Stimulated activated CD8-positive, alpha-beta memory T cell treated with anti-CD3 and anti-CD28 coated beads, Interleukin-15, amount 100 ng/mL, for 24 hours (primary cell): ENCODE data around the gene TBX21.
A peak's percentile ranks its signal among the peaks of the same experiment; 100 is the strongest.
"Not testable (repeated sequence)": the region's sequence is repeated elsewhere in the genome, so short reads cannot be mapped to it uniquely, and the experiment has no call there.

Experiments
- DNase-seq: peaks from one replicate; pipeline ENCODE4 v3.0.0-alpha.2; 2020; ENCODE audit warnings: low read depth

The TBX21 gene

GRCh38 chr17:47773649-47774048 is 40.6 kb downstream of the TBX21 start:
- not testable (repeated sequence) for DNase-seq

GRCh38 chr17:47774331-47774730 is 41.3 kb downstream of the TBX21 start:
- DNase-seq, result no peak

DNA sequence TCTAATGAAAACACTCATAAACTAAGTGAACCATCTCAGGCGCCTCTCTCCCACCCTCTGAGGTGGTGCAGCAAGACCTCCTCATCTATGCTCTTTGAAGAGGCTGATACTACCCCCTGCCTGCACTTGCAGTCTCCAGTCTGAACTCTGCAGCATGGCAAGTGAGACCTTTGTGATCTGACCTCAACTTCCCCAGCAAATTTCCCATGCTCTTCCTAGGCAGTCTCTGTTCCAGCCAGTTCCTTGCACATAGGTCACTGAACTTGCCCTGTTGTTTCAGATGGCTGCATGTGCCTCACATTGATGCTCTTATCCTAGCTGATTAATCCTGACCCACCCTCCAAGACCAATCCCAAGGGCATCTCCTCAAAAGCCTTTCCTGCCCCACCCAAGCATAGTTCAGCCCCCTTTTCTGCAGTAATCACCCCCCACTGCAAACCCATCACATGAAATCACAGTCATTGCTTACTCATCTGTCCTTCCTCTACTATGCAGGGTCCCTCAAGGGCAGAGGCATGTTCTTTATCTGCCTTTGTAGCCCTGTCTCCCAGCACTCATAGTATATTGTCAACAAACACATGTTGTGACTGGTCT is 42.0 kb downstream of the TBX21 start:
- DNase-seq, result no peak

DNA sequence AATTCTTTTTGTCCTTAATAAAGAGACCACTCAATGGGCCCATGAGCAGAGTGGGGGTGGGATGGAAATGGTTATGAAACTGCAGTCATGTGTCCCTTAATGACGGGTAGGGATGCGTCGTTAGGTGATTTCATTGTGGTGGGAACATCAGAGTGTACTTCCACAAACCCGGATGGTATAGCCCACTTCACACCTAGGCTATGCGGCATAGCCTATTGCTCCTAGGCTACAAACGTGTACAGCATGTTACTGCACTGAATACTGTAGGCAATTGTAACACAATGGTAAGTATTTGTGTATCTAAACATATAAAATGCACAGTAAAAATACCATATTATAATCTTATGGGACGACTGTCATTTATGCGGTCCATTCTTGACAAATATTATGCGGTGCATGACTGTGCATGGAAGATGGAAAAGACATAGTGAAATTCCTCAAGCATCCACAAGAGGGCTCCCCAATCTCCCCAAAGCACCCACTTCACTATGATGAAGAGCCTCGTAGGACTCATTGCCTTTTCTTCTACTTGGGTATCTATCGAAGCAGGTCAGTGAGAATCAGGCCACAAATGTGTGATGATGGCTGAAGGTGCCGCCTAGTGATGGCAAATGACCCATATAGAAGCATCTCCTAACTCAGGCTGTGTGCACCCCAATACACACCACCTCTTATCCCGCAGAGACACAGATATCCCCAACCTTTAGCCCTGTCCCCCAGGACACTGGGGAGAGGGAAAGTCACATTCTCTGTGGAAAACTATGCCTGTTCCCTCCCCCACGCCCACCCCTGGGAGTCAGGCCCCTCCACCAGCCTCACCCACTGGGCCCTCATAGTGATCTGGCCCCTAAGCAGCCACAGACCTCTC is 43.5 kb downstream of the TBX21 start:
- DNase-seq, result no peak

- no peak for DNase-seq
Measured at GRCh38 chr17:47778184-47778635, 45.2 kb downstream of the TBX21 start.

- DNase-seq, result no peak
Measured at GRCh38 chr17:47781397-47781796, 48.4 kb downstream of the TBX21 start.

DNA sequence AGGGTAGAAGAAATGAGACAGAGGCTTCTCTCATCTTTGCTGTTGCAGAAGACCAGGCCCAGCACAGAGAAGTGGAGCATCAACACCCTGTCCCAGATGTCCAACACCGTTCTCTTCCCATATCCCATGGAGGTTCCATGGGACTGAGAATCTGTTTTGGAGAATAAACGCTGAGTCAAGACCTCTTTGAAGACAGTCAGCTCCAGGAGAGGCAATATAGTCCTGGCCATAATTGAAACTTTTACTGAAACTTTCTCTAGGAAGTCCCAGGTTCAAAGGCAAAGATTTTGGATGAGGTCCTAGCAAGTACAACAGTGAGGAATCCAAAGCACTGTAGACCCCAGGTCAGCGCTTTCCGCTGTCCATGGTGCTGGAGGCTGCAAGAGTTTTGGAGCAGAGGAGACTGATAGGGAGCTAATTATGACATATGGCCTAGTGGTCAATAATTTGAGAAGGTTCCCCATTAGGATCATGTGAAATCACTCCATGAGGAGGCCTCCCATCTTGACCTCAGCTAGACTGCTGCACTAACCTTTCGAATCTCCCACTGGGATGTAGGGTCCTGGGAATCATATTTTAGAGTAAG is 52.6 kb downstream of the TBX21 start:
- DNase-seq, result no peak

- DNase-seq, result peak; percentile 28
Measured at GRCh38 chr17:47789611-47790561, 56.9 kb downstream of the TBX21 start.

- no peak for DNase-seq
Measured at GRCh38 chr17:47791025-47791424, 58.0 kb downstream of the TBX21 start.

- no peak for DNase-seq
Measured at GRCh38 chr17:47792457-47792856, 59.4 kb downstream of the TBX21 start.

GRCh38 chr17:47792979-47793378 is 59.9 kb downstream of the TBX21 start:
- no peak for DNase-seq
